GM18498 (cell line): Measurements from ENCODE around the gene PAPSS2.
"Not testable (repeated sequence)": the region's sequence is repeated elsewhere in the genome, so short reads cannot be mapped to it uniquely, and the experiment has no call there.

Experiments used
- ATAC-seq: cut with Tn5 transposase; IDR thresholded peaks from one replicate; pipeline ENCODE4 v1.9.1; 2021; ENCODE audit warnings: mild to moderate bottlenecking, moderate library complexity; ENCODE audit not compliant: unreplicated experiment

The PAPSS2 gene

GRCh38 chr10:87659571-87660483 is at the start of gene PAPSS2:
Gene PAPSS2, plus strand, starts transcription at chr10:87659878. Its CDS starts 104 bp downstream, at chr10:87659982.
- ATAC-seq = peak; percentile 46

- ATAC-seq = not testable (repeated sequence)
Measured at GRCh38 chr10:87611341-87611740, 48.3 kb upstream of the PAPSS2 start.

GRCh38 chr10:87612115-87612514 is 47.6 kb upstream of the PAPSS2 start:
- no peak for ATAC-seq

GRCh38 chr10:87613751-87614150 is 45.9 kb upstream of the PAPSS2 start:
- no peak for ATAC-seq

- no peak for ATAC-seq
Measured at GRCh38 chr10:87615856-87616255, 43.8 kb upstream of the PAPSS2 start.

GRCh38 chr10:87617503-87617902 is 42.2 kb upstream of the PAPSS2 start:
- no peak for ATAC-seq

- no peak for ATAC-seq
Measured at GRCh38 chr10:87618566-87619423, 40.9 kb upstream of the PAPSS2 start.

- no peak for ATAC-seq
Measured at GRCh38 chr10:87619705-87620104, 40.0 kb upstream of the PAPSS2 start.

GRCh38 chr10:87621440-87621839 is 38.2 kb upstream of the PAPSS2 start:
- not testable (repeated sequence) for ATAC-seq

- no peak for ATAC-seq
Measured at GRCh38 chr10:87622314-87623004, 37.2 kb upstream of the PAPSS2 start.

GRCh38 chr10:87623191-87623590 is 36.5 kb upstream of the PAPSS2 start:
- ATAC-seq = no peak

- ATAC-seq = no peak
Measured at GRCh38 chr10:87625661-87626060, 34.0 kb upstream of the PAPSS2 start.

GRCh38 chr10:87626422-87626892 is 33.2 kb upstream of the PAPSS2 start:
- ATAC-seq = no peak

- no peak for ATAC-seq
Measured at GRCh38 chr10:87630171-87630570, 29.5 kb upstream of the PAPSS2 start.

GRCh38 chr10:87632454-87632853 is 27.2 kb upstream of the PAPSS2 start:
- no peak for ATAC-seq

- ATAC-seq = no peak
Measured at GRCh38 chr10:87634311-87634710, 25.4 kb upstream of the PAPSS2 start.

- ATAC-seq = peak; percentile 73
Measured at GRCh38 chr10:87635498-87636312, 24.0 kb upstream of the PAPSS2 start.

GRCh38 chr10:87636313-87636915 is 23.3 kb upstream of the PAPSS2 start:
- no peak for ATAC-seq

GRCh38 chr10:87639493-87639892 is 20.2 kb upstream of the PAPSS2 start:
- ATAC-seq = no peak

- ATAC-seq = no peak
Measured at GRCh38 chr10:87640043-87640442, 19.6 kb upstream of the PAPSS2 start.
